Activated B cell treated with CpG ODN at 0.5 μM for 24 hours (primary cell): Measurements from ENCODE around the gene AHCYL2. TPM values are rescaled to one million over a fixed set of nuclear protein-coding genes. Genes with fewer than 3 reads are reported as not detected.

ENCODE experiments used
- ATAC-seq: fragments of 200-7000 bp; cut with Tn5 transposase; one replicate; pipeline ENCODE4 v1.10.0; 2021; ENCODE audit warnings: low read depth, mild to moderate bottlenecking, moderate library complexity
- CTCF ChIA-PET: fragments of 350-600 bp; sonication (Branson Sonifier 250); formaldehyde crosslinking; loops from one replicate; lab custom pipeline; 2021; ENCODE audit warnings: antibody characterized with exemption; lab: Charles Lee
- POLR2A ChIA-PET: fragments of 350-600 bp; sonication (Branson Sonifier 250); formaldehyde crosslinking; loops from one replicate; lab custom pipeline; 2021; ENCODE audit warnings: antibody characterized with exemption; lab: Charles Lee
- DNase-seq: peaks from one replicate; pipeline ENCODE4 v3.0.0; 2022
- H3K27ac Mint-ChIP-seq: one replicate; pipeline ENCODE4 v1.8.0; 2020; ENCODE audit warnings: mixed read lengths
- H3K27me3 Mint-ChIP-seq: one replicate; pipeline ENCODE4 v1.8.0; 2021; ENCODE audit warnings: mixed read lengths
- H3K36me3 Mint-ChIP-seq: one replicate; pipeline ENCODE4 v1.8.0; 2021; ENCODE audit warnings: low read depth, mixed read lengths
- H3K4me1 Mint-ChIP-seq: one replicate; pipeline ENCODE4 v1.8.0; 2021; ENCODE audit warnings: mixed read lengths
- H3K4me3 Mint-ChIP-seq: one replicate; pipeline ENCODE4 v1.8.0; 2020; ENCODE audit warnings: mild to moderate bottlenecking, mixed read lengths
- H3K9me3 Mint-ChIP-seq: one replicate; pipeline ENCODE4 v1.8.0; 2020; ENCODE audit warnings: mixed read lengths
- CTCF ChIP-seq: fragments of 200-600 bp; IDR thresholded peaks from one replicate; pipeline ENCODE4 v1.8.0; 2022; ENCODE audit warnings: antibody characterized with exemption, mild to moderate bottlenecking
- intact Hi-C: fragments of 100-400 bp; cut with micrococcal nuclease; formaldehyde crosslinking; loops from one replicate; pipeline ENCODE4 v1.15.1; 2024
- total RNA-seq: library from RNA; stranded (reverse); gene quantifications from 2 replicates; pipeline ENCODE4 v1.2.3, GENCODE V29; 2022

Gene AHCYL2
- total RNA-seq, 1 donor from 2014 or later, result 11.6 TPM

- intact Hi-C loops, result no loop called here
- no peak overlapping the region for H3K27ac Mint-ChIP-seq
- ChIA-PET POLR2A (interaction anchor here (0.6 kb wide), 1 partner anchor 152 kb away, joined by 5 read pairs; no protein-coding TSS in a partner anchor), CTCF (no interaction called here)
- H3K36me3 Mint-ChIP-seq, result peaks cover 28% of the 10 kb centered on the region
- ATAC-seq (no peak), DNase-seq (no peak)
- no peak overlapping the region for H3K4me3 Mint-ChIP-seq
- TF ChIP-seq CTCF, result no peak
- no peaks in the 10 kb centered on the region for H3K9me3 Mint-ChIP-seq
- no peaks in the 10 kb centered on the region for H3K27me3 Mint-ChIP-seq
- H3K4me1 Mint-ChIP-seq, result no peaks in the 10 kb centered on the region
Observed at GRCh38 chr7:129383542-129384132, 158.8 kb downstream of the AHCYL2 start.

GRCh38 chr7:129385116-129385515, 160.3 kb downstream of the AHCYL2 start:
- ATAC-seq (no peak), DNase-seq (no peak)
- no peaks in the 10 kb centered on the region for H3K9me3 Mint-ChIP-seq
- intact Hi-C loops, result no loop called here
- ChIA-PET CTCF (interaction anchor here (4.3 kb wide), 1 partner anchor 17 kb away, joined by 13 read pairs; no protein-coding TSS in a partner anchor), POLR2A (no interaction called here)
- peaks cover 28% of the 10 kb centered on the region for H3K36me3 Mint-ChIP-seq
- H3K27ac Mint-ChIP-seq, result no peak overlapping the region
- no peak for TF ChIP-seq CTCF
- no peaks in the 10 kb centered on the region for H3K27me3 Mint-ChIP-seq
- no peak overlapping the region for H3K4me3 Mint-ChIP-seq
- no peaks in the 10 kb centered on the region for H3K4me1 Mint-ChIP-seq

GRCh38 chr7:129385598-129385997, 160.8 kb downstream of the AHCYL2 start:
- Mint-ChIP-seq H3K27me3 (no peaks in the 10 kb centered on the region), H3K36me3 (peaks cover 29% of the 10 kb centered on the region), H3K4me1 (no peaks in the 10 kb centered on the region), H3K27ac (no peak overlapping the region), H3K9me3 (no peaks in the 10 kb centered on the region), H3K4me3 (no peak overlapping the region)
- TF ChIP-seq CTCF, result no peak
- CTCF ChIA-PET, result interaction anchor here (4.3 kb wide), 1 partner anchor 18 kb away, joined by 13 read pairs; no protein-coding TSS in a partner anchor
- POLR2A ChIA-PET, result no interaction called here
- intact Hi-C loops, result no loop called here
- ATAC-seq (no peak), DNase-seq (no peak)

GRCh38 chr7:129386506-129386905, 161.7 kb downstream of the AHCYL2 start:
- no peak for TF ChIP-seq CTCF
- H3K27ac Mint-ChIP-seq, result no peak overlapping the region
- ATAC-seq, result no peak
- POLR2A ChIA-PET, result no interaction called here
- no peak overlapping the region for H3K4me3 Mint-ChIP-seq
- no peaks in the 10 kb centered on the region for H3K27me3 Mint-ChIP-seq
- no peaks in the 10 kb centered on the region for H3K9me3 Mint-ChIP-seq
- CTCF ChIA-PET, result interaction anchor here (1.2 to 4.3 kb wide), 2 partner anchors 10 to 18 kb away, joined by 4 to 13 read pairs; no protein-coding TSS in a partner anchor
- intact Hi-C loops, result no loop called here
- no peaks in the 10 kb centered on the region for H3K4me1 Mint-ChIP-seq
- H3K36me3 Mint-ChIP-seq, result peaks cover 26% of the 10 kb centered on the region
- no peak for DNase-seq

GRCh38 chr7:129387537-129387936, 162.7 kb downstream of the AHCYL2 start:
- no peak for TF ChIP-seq CTCF
- Mint-ChIP-seq H3K27me3 (no peaks in the 10 kb centered on the region), H3K9me3 (no peaks in the 10 kb centered on the region), H3K4me1 (no peaks in the 10 kb centered on the region), H3K4me3 (no peak overlapping the region), H3K36me3 (peaks cover 25% of the 10 kb centered on the region), H3K27ac (no peak overlapping the region)
- ChIA-PET CTCF (interaction anchor here (0.8 to 4.3 kb wide), 5 partner anchors 10 to 169 kb away, joined by 3 to 13 read pairs (median 4); no protein-coding TSS in a partner anchor), POLR2A (no interaction called here)
- no peak for ATAC-seq
- intact Hi-C loops, result no loop called here
- no peak for DNase-seq
